ENCODE data around the gene PMEPA1.

DNA sequence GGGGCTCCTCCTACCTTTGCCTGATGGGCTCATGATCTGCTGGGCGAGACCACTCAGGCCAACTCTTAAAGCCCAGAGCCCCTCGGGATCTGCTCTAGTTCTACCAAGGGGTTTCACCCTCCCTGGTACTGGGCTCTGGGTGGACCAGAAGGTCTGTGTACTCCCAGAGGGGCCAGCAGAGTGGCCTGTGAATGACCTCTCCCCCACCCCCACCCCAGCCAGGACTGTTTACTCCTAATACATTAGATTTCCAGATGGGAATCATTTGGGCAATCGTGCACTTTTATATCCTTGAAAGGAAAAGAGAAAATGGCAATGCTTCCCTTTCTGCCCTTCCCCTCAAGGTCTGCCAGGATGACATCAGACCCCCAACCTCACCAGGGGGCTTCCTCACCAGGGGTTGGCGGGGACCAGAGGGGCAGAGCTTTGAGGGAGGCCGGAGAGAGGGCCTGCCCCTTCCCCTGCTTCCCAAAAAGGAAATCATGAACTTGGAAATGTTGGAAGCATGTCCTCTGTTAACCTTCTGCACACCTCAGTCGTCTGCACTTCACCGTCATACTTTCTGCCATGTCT lies 37.1 kb upstream of the PMEPA1 start:
- no peak for TF ChIP-seq STAT1 (IDR thresholded peaks at IDR 0.05; ENCODE audit: unreplicated experiment)
- TF ChIP-seq, protein P1, sequence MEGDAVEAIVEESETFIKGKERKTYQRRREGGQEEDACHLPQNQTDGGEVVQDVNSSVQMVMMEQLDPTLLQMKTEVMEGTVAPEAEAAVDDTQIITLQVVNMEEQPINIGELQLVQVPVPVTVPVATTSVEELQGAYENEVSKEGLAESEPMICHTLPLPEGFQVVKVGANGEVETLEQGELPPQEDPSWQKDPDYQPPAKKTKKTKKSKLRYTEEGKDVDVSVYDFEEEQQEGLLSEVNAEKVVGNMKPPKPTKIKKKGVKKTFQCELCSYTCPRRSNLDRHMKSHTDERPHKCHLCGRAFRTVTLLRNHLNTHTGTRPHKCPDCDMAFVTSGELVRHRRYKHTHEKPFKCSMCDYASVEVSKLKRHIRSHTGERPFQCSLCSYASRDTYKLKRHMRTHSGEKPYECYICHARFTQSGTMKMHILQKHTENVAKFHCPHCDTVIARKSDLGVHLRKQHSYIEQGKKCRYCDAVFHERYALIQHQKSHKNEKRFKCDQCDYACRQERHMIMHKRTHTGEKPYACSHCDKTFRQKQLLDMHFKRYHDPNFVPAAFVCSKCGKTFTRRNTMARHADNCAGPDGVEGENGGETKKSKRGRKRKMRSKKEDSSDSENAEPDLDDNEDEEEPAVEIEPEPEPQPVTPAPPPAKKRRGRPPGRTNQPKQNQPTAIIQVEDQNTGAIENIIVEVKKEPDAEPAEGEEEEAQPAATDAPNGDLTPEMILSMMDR (conservative IDR thresholded peaks at IDR 0.05; ENCODE audit: low read depth in 2 of 2) = no peak
- TF ChIP-seq EZH2 (IDR thresholded peaks at IDR 0.05; ENCODE audit: low read depth, unreplicated experiment) = no peak
- no peak for TF ChIP-seq CREB1 (CRISPR knock-in tag; IDR thresholded peaks at IDR 0.05; ENCODE audit: low read depth)

Measured in GM23338 (cell line).